ENCODE results near the gene ADGRB3. TPM values are rescaled to one million over a fixed set of nuclear protein-coding genes. Genes with fewer than 3 reads are reported as not detected.

ADGRB3 gene
- total RNA-seq, 1 donor from 2014 or later: 0.92 TPM

DNA sequence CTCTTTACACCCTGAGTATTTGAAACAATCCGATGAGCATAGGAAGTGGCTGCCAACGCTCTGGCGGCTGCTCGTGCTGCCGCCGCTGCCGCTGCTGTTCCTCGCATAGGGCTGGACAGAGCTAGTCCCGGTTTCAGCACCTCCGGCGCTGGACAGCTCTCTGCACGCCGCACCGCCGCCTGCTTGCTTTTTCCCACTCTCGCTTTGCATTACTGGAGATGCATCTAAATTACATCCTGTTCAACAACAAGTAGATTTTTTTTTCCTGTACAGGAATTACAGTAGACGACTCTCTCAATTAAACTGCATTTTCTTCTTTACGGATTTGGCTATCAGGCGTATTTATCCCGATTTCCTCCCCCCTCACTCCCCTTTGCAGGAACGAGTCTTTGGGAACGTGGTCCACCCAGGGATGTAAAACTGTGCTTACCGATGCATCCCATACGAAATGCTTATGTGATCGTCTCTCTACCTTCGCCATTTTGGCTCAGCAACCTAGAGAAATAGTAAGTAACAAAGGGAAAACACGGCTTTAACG lies 597.9 kb downstream of the ADGRB3 start:
- TF ChIP-seq, protein P1, sequence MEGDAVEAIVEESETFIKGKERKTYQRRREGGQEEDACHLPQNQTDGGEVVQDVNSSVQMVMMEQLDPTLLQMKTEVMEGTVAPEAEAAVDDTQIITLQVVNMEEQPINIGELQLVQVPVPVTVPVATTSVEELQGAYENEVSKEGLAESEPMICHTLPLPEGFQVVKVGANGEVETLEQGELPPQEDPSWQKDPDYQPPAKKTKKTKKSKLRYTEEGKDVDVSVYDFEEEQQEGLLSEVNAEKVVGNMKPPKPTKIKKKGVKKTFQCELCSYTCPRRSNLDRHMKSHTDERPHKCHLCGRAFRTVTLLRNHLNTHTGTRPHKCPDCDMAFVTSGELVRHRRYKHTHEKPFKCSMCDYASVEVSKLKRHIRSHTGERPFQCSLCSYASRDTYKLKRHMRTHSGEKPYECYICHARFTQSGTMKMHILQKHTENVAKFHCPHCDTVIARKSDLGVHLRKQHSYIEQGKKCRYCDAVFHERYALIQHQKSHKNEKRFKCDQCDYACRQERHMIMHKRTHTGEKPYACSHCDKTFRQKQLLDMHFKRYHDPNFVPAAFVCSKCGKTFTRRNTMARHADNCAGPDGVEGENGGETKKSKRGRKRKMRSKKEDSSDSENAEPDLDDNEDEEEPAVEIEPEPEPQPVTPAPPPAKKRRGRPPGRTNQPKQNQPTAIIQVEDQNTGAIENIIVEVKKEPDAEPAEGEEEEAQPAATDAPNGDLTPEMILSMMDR (IDR thresholded peaks at IDR 0.05; ENCODE audit: insufficient read depth, low read length, poor library complexity, severe bottlenecking): no peak
- H3K27me3 ChIP-seq (ENCODE audit: control insufficient read depth, insufficient read depth, low read length): peaks cover 4% of the 10 kb centered on the region
- peak; percentile 16 for DNase-seq (ENCODE audit: low read depth)
- H3K36me3 ChIP-seq (ENCODE audit: control insufficient read depth, insufficient read depth, low read length): no peaks in the 10 kb centered on the region
- H3K4me3 ChIP-seq (ENCODE audit: low read depth, low read length): no peak overlapping the region

DNA sequence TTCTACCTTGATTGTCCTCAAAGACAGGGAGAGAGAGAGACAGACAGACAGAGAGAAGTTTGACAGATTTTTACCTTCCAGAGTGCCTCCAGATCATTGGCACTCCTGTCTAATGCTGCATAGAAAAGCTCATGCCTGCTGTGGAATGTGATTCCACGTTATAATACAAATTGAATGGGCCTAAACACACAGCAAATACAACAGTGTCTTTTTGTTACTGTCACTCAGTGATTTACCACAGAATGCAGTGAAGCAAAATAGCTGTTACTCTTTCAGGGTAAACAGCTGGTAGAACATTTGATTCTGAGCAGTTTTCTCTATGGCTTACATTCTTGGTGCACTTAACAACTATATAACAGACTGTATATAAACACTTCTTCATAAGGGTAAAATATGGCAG lies 603.0 kb downstream of the ADGRB3 start:
- H3K4me3 ChIP-seq (ENCODE audit: low read depth, low read length): no peak overlapping the region
- no peak for DNase-seq (ENCODE audit: low read depth)
- no peaks in the 10 kb centered on the region for H3K36me3 ChIP-seq (ENCODE audit: control insufficient read depth, insufficient read depth, low read length)
- H3K27me3 ChIP-seq (ENCODE audit: control insufficient read depth, insufficient read depth, low read length): no peaks in the 10 kb centered on the region
- TF ChIP-seq, protein P1 (IDR thresholded peaks at IDR 0.05; ENCODE audit: insufficient read depth, low read length, poor library complexity, severe bottlenecking): no peak

DNA sequence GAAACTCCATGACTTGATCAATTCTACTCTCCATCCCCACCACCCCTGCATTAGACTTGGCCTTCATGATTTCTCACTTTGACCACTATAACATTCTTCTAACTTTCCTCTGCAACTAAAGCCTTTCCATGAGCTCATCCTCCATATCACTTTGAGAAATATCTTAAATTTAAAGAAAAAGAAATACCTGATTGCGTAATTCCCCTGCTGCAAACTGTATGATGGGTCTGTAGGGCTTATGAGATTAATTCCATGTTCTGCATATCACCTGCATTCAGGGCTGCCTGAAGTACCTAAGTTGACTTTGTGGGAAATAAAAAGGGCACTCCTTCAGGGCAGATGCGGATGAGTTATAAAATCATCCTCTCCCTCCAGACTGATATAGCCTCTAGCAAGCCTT lies 611.9 kb downstream of the ADGRB3 start:
- no peak overlapping the region for H3K4me3 ChIP-seq (ENCODE audit: low read depth, low read length)
- DNase-seq (ENCODE audit: low read depth): no peak
- H3K36me3 ChIP-seq (ENCODE audit: control insufficient read depth, insufficient read depth, low read length): no peaks in the 10 kb centered on the region
- no peaks in the 10 kb centered on the region for H3K27me3 ChIP-seq (ENCODE audit: control insufficient read depth, insufficient read depth, low read length)
- TF ChIP-seq, protein P1 (IDR thresholded peaks at IDR 0.05; ENCODE audit: insufficient read depth, low read length, poor library complexity, severe bottlenecking): no peak

DNA sequence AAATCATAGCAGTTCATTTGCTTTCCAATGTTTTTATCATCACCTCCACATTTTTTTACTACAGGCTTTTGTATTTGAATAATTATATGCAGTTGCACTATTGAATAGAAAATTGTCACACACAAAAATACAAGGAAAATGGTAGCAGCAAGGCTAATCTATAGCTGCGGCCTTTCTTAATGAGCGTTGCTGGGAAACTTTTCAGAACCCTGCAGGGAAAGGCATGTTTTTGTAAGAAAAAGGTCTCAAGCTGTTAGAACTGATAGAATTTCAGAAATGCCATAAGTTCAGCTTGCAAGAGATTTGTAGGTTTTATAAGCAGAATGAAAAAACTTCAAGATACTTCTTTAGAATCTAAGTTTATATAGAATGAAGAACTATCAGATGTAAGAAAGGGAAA lies 625.9 kb downstream of the ADGRB3 start:
- no peak overlapping the region for H3K4me3 ChIP-seq (ENCODE audit: low read depth, low read length)
- no peaks in the 10 kb centered on the region for H3K36me3 ChIP-seq (ENCODE audit: control insufficient read depth, insufficient read depth, low read length)
- TF ChIP-seq, protein P1 (IDR thresholded peaks at IDR 0.05; ENCODE audit: insufficient read depth, low read length, poor library complexity, severe bottlenecking): no peak
- DNase-seq (ENCODE audit: low read depth): no peak
- no peaks in the 10 kb centered on the region for H3K27me3 ChIP-seq (ENCODE audit: control insufficient read depth, insufficient read depth, low read length)

DNA sequence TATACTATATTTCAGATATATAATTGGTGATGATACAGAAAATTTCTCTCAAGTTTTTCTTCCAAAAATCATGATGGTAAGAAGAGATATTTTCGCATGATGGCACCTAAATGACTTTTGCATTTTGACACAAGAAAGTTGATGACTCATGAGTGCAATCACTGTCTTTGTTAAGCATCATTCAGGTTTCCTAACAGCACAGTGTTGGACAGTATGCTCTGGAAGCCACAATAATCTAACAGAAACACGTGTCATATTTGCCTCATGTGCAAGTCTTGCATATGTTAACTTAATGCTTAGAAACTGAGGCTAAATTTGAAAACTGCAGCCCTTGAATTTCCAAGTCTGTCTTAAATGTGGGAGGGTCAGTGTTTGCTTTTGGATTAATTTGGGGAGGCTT lies 628.2 kb downstream of the ADGRB3 start:
- Histone ChIP-seq H3K27me3 (ENCODE audit: control insufficient read depth, insufficient read depth, low read length) (no peaks in the 10 kb centered on the region), H3K36me3 (ENCODE audit: control insufficient read depth, insufficient read depth, low read length) (no peaks in the 10 kb centered on the region), H3K4me3 (ENCODE audit: low read depth, low read length) (no peak overlapping the region)
- TF ChIP-seq, protein P1 (IDR thresholded peaks at IDR 0.05; ENCODE audit: insufficient read depth, low read length, poor library complexity, severe bottlenecking): no peak
- no peak for DNase-seq (ENCODE audit: low read depth)

DNA sequence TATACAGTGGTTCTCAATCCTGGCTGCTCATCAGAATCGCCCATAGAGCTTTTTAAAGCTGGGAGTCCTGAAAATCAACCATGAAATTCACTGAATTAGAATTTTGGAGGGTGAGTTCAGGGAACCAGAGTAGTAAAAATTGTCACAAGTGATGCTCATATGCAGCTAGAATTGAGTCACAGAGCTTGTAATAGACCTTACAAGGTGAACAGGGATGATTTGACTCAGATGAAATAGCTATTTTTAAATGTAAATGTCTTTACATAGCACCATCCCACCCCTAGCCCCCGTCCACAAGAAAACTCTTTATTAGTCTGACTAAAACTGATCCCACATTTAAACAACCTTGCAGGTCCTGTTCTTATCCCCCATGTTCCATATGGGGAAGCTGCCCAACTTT lies 630.0 kb downstream of the ADGRB3 start:
- Histone ChIP-seq H3K4me3 (ENCODE audit: low read depth, low read length) (no peak overlapping the region), H3K27me3 (ENCODE audit: control insufficient read depth, insufficient read depth, low read length) (no peaks in the 10 kb centered on the region), H3K36me3 (ENCODE audit: control insufficient read depth, insufficient read depth, low read length) (no peaks in the 10 kb centered on the region)
- TF ChIP-seq, protein P1 (IDR thresholded peaks at IDR 0.05; ENCODE audit: insufficient read depth, low read length, poor library complexity, severe bottlenecking): no peak
- no peak for DNase-seq (ENCODE audit: low read depth)

All from kidney epithelial cell (primary cell).